ENCODE measurements around the gene HINFP.

GRCh38 chr11:119169282-119169719 is 47.9 kb downstream of the HINFP start:
- TF ChIP-seq, protein P1, sequence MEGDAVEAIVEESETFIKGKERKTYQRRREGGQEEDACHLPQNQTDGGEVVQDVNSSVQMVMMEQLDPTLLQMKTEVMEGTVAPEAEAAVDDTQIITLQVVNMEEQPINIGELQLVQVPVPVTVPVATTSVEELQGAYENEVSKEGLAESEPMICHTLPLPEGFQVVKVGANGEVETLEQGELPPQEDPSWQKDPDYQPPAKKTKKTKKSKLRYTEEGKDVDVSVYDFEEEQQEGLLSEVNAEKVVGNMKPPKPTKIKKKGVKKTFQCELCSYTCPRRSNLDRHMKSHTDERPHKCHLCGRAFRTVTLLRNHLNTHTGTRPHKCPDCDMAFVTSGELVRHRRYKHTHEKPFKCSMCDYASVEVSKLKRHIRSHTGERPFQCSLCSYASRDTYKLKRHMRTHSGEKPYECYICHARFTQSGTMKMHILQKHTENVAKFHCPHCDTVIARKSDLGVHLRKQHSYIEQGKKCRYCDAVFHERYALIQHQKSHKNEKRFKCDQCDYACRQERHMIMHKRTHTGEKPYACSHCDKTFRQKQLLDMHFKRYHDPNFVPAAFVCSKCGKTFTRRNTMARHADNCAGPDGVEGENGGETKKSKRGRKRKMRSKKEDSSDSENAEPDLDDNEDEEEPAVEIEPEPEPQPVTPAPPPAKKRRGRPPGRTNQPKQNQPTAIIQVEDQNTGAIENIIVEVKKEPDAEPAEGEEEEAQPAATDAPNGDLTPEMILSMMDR (IDR thresholded peaks at IDR 0.05) = no peak
- TF ChIP-seq EP300 (IDR thresholded peaks at IDR 0.05; ENCODE audit: low read depth) = no peak
- TF ChIP-seq POLR2A (IDR thresholded peaks at IDR 0.05) = no peak

Measured in transverse colon (tissue), 3 donors.